ENCODE measurements around the gene BFAR. TPM values are rescaled to one million over a fixed set of nuclear protein-coding genes. Genes with fewer than 3 reads are reported as not detected.
"Not testable (repeated sequence)": the region's sequence is repeated elsewhere in the genome, so short reads cannot be mapped to it uniquely, and the experiment has no call there.

The BFAR gene
- total RNA-seq, 4 donors from 2014 or later: 53.4 to 65.1 (median 60.5) TPM

- no peaks in the 10 kb centered on the region for H3K27me3 ChIP-seq
- peaks cover 0 to 76% (median 11%) of the 10 kb centered on the region in 3 donors for H3K4me1 ChIP-seq
- H3K36me3 ChIP-seq: peaks cover 0 to 19% of the 10 kb centered on the region in 2 donors
- 63 to 65% methylated on average over 8 to 12 of the region's 12 CpGs for WGBS, 2 donors (ENCODE audit: low coverage in 1 of 2)
- TF ChIP-seq CTCF (IDR thresholded peaks at IDR 0.05): no peak
- TF ChIP-seq POLR2A (IDR thresholded peaks at IDR 0.05): no peak
- no peak for TF ChIP-seq EP300 (IDR thresholded peaks at IDR 0.05)
- no peak for TF ChIP-seq POLR2AphosphoS5 (IDR thresholded peaks at IDR 0.05)
- H3K27ac ChIP-seq: peak overlapping the region in 1 of 4 donors; percentile 94
- ATAC-seq: no peak
- no peaks in the 10 kb centered on the region for H3K9me3 ChIP-seq
- H3K4me3 ChIP-seq: no peak overlapping the region
Observed at GRCh38 chr16:14635395-14636165, 2.8 kb downstream of the BFAR start.

DNA sequence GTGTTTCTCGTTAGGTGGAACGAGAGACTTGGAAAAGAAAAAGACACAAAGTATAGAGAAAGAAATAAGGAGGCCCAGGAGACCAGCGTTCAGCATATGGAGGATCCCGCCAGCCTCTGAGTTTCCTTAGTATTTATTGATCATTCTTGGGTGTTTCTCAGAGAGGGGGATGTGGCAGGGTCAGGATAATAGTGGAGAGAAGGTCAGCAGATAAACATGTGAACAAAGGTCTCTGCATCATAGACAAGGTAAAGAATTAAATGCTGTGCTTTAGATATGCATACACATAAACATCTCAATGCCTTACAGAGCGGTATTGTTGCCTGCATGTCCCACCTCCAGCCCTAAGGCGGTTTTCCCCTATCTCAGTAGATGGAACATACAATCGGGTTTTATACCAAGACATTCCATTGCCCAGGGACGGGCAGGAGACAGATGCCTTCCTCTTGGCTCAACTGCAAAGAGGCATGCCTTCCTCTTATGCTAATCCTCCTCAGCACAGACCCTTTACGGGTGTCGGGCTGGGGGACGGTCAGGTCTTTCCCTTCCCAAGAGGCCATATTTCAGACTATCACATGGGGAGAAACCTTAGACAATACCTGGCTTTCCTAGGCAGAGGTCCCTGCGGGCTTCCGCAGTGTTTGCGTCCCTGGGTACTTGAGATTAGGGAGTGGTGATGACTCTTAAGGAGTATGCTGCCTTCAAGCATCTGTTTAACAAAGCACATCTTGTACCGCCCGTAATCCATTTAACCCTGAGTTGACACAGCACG is 3.6 kb downstream of the BFAR start:
- TF ChIP-seq POLR2AphosphoS5 (IDR thresholded peaks at IDR 0.05): peak; percentile 23
- Histone ChIP-seq H3K4me1 (peaks cover 0 to 68% (median 9%) of the 10 kb centered on the region in 3 donors), H3K36me3 (peaks cover 0 to 19% of the 10 kb centered on the region in 2 donors), H3K27ac (peak overlapping the region in 2 of 4 donors; percentile 12 to 94)
- ATAC-seq, H3K4me3 ChIP-seq, H3K9me3 ChIP-seq, H3K27me3 ChIP-seq: not testable (repeated sequence)
- 41 to 49% methylated on average over 10 to 11 of the region's 17 CpGs for WGBS, 2 donors (ENCODE audit: low coverage in 1 of 2)

- H3K27me3 ChIP-seq, ATAC-seq, H3K4me3 ChIP-seq, H3K9me3 ChIP-seq: not testable (repeated sequence)
- peaks cover 0 to 64% (median 9%) of the 10 kb centered on the region in 3 donors for H3K4me1 ChIP-seq
- WGBS, 2 donors (ENCODE audit: low coverage in 1 of 2): 11 to 50% methylated on average over 1 of the region's 1 CpG
- peaks cover 0 to 19% of the 10 kb centered on the region in 2 donors for H3K36me3 ChIP-seq
- peak overlapping the region in 2 of 4 donors; percentile 12 to 94 for H3K27ac ChIP-seq
Observed at GRCh38 chr16:14636951-14637240, 4.1 kb downstream of the BFAR start.

DNA sequence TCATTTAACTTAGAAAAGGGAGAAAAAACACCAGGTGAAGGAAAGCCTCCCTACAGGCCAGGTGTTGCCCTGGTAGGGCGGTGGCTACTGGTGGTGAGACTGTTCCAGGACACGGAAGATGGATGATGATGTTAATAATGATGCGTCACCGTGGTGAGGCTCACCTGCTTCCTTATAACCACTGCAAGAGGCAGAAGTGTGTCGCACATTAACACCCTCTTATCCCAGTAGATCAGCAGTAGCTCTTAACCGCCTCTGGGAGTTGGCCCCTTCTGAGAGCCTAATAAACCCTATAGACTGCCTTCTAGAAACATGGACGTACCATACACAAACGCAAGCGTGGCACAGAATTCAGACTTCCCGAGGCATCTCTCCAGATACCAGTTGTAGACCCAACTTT is 7.8 kb downstream of the BFAR start:
- no peaks in the 10 kb centered on the region for H3K27me3 ChIP-seq
- H3K4me1 ChIP-seq: peaks cover 0 to 45% (median 0%) of the 10 kb centered on the region in 3 donors
- H3K9me3 ChIP-seq: no peaks in the 10 kb centered on the region
- no peak for ATAC-seq
- H3K27ac ChIP-seq: no peak overlapping the region
- H3K36me3 ChIP-seq: peaks cover 0 to 39% of the 10 kb centered on the region in 2 donors
- 82 to 87% methylated on average over 3 to 8 of the region's 10 CpGs for WGBS, 2 donors (ENCODE audit: low coverage in 1 of 2)
- TF ChIP-seq POLR2A (IDR thresholded peaks at IDR 0.05): no peak
- no peak overlapping the region for H3K4me3 ChIP-seq

- ATAC-seq: no peak
- WGBS, 2 donors (ENCODE audit: low coverage in 1 of 2): 76 to 90% methylated on average over 2 to 7 of the region's 8 CpGs
- H3K27ac ChIP-seq: no peak overlapping the region
- peaks cover 0 to 46% of the 10 kb centered on the region in 2 donors for H3K36me3 ChIP-seq
- no peak overlapping the region for H3K4me3 ChIP-seq
- H3K9me3 ChIP-seq: no peaks in the 10 kb centered on the region
- peaks cover 0 to 39% (median 0%) of the 10 kb centered on the region in 3 donors for H3K4me1 ChIP-seq
- TF ChIP-seq EP300 (IDR thresholded peaks at IDR 0.05): no peak
- TF ChIP-seq POLR2AphosphoS5 (IDR thresholded peaks at IDR 0.05): no peak
- no peaks in the 10 kb centered on the region for H3K27me3 ChIP-seq
Observed at GRCh38 chr16:14641206-14641605, 8.5 kb downstream of the BFAR start.

GRCh38 chr16:14641926-14642325 is 9.2 kb downstream of the BFAR start:
- no peak for TF ChIP-seq POLR2AphosphoS5 (IDR thresholded peaks at IDR 0.05)
- TF ChIP-seq CTCF (IDR thresholded peaks at IDR 0.05): no peak
- no peak for TF ChIP-seq EP300 (IDR thresholded peaks at IDR 0.05)
- TF ChIP-seq POLR2A (IDR thresholded peaks at IDR 0.05): no peak
- Histone ChIP-seq H3K27ac (no peak overlapping the region), H3K9me3 (no peaks in the 10 kb centered on the region), H3K27me3 (no peaks in the 10 kb centered on the region), H3K4me1 (peaks cover 0 to 31% (median 0%) of the 10 kb centered on the region in 3 donors), H3K36me3 (peaks cover 0 to 53% of the 10 kb centered on the region in 2 donors), H3K4me3 (no peak overlapping the region)
- ATAC-seq: no peak
- WGBS, 2 donors (ENCODE audit: low coverage in 1 of 2): 87 to 96% methylated on average over 4 to 7 of the region's 7 CpGs
